Fibroblast of lung (primary cell): ENCODE results near the gene GPR108. TPM values are rescaled to one million over a fixed set of nuclear protein-coding genes. Genes with fewer than 3 reads are reported as not detected.

Experiments used
- DNase-seq, 2 donors: peaks; one replicate each; pipeline versions ENCODE4 v3.0.0 to v3.0.0-alpha.2; 2010; ENCODE audit warnings: low read depth in 2 of 2
- H2AFZ ChIP-seq: 2 replicates; pipeline ENCODE4 v1.5.1; 2012; ENCODE audit warnings: low read length, control low read depth, inconsistent platforms
- H3K27ac ChIP-seq: 2 replicates; pipeline ENCODE4 v1.5.1; 2011; ENCODE audit warnings: low read length, control low read depth; ENCODE audit not compliant: insufficient read depth
- H3K27me3 ChIP-seq: 2 replicates; pipeline ENCODE4 v1.5.1; 2011; ENCODE audit warnings: mild to moderate bottlenecking, low read length; ENCODE audit not compliant: control insufficient read depth, insufficient read depth
- H3K36me3 ChIP-seq: 2 replicates; pipeline ENCODE4 v1.5.1; 2011; ENCODE audit warnings: low read length; ENCODE audit not compliant: control insufficient read depth, insufficient read depth
- H3K4me1 ChIP-seq: 2 replicates; pipeline ENCODE4 v1.5.1; 2011; ENCODE audit warnings: low read length; ENCODE audit not compliant: control insufficient read depth, insufficient read depth; ENCODE audit errors: extremely low read depth
- H3K4me2 ChIP-seq: 2 replicates; pipeline ENCODE4 v1.5.1; 2011; ENCODE audit warnings: low read length, control low read depth; ENCODE audit not compliant: insufficient read depth; ENCODE audit errors: extremely low read depth
- H3K4me3 ChIP-seq, 4 experiments: fragments of 200-600 bp in 1 of 4; sonication (generic) in 1 of 4; replicated peaks in 1 of 4; 2 replicates each; pipeline ENCODE4 v1.5.1; 2011 to 2016; ENCODE audit warnings: low read length in 4 of 4, low read depth in 3 of 4, mild to moderate bottlenecking in 3 of 4, control low read depth in 2 of 4, inconsistent platforms in 1 of 4, mixed read lengths in 1 of 4; ENCODE audit not compliant: insufficient read depth in 1 of 4; ENCODE audit errors: control extremely low read depth in 1 of 4
- H3K79me2 ChIP-seq: 2 replicates; pipeline ENCODE4 v1.5.1; 2012; ENCODE audit warnings: mild to moderate bottlenecking, low read length, inconsistent platforms; ENCODE audit not compliant: control insufficient read depth, insufficient read depth
- H3K9ac ChIP-seq: 2 replicates; pipeline ENCODE4 v1.5.1; 2011; ENCODE audit warnings: mild to moderate bottlenecking, low read length, control low read depth; ENCODE audit not compliant: insufficient read depth
- H3K9me3 ChIP-seq: 2 replicates; pipeline ENCODE4 v1.5.1; 2012; ENCODE audit warnings: low read depth, low read length; ENCODE audit not compliant: control insufficient read depth, insufficient read depth
- H4K20me1 ChIP-seq: 2 replicates; pipeline ENCODE4 v1.5.1; 2011; ENCODE audit warnings: low read length; ENCODE audit not compliant: control insufficient read depth, insufficient read depth; ENCODE audit errors: extremely low read depth
- CTCF ChIP-seq, 2 donors: IDR thresholded peaks in 1 of 2; conservative IDR thresholded peaks in 1 of 2; 1 replicate in 1 of 2; 2 replicates in 1 of 2; pipeline ENCODE4 v1.5.1; 2011 to 2012; ENCODE audit warnings: low read length in 2 of 2, control low read depth in 1 of 2, inconsistent platforms in 1 of 2, low read depth in 1 of 2, mild to moderate bottlenecking in 1 of 2
- EZH2 ChIP-seq: IDR thresholded peaks from 2 replicates; pipeline ENCODE4 v1.5.1; 2012; ENCODE audit warnings: low read length, control low read depth, mild to moderate bottlenecking; ENCODE audit errors: missing control alignments
- polyA plus RNA-seq, 2 donors: library from polyadenylated mRNA; depleted of rRNA in 1 of 2; stranded (reverse) in 1 of 2; unstranded in 1 of 2; fragments of >200 nt; gene quantifications; 2 replicates each; pipeline ENCODE4 v1.2.1, GENCODE V29; 2011 to 2012; ENCODE audit warnings: missing spikeins in 1 of 2
- total RNA-seq: library from RNA; depleted of rRNA; stranded (reverse); fragments of >200 nt; gene quantifications from 2 replicates; pipeline ENCODE4 v1.2.1, GENCODE V29; 2014

GPR108 gene
- total and polyA plus RNA-seq, 2 donors (not counting 1 experiment from before 2014, with no cell fraction given): 28.4 to 57.0 TPM

GRCh38 chr19:6774821-6775707 lies 37.7 kb upstream of the GPR108 start:
- Histone ChIP-seq H3K4me2 (no peak overlapping the region), H3K9ac (no peak overlapping the region), H2AFZ (no peak overlapping the region), H3K27ac (no peak overlapping the region), H3K4me3 (no peak overlapping the region), H4K20me1 (no peaks in the 10 kb centered on the region), H3K4me1 (no peaks in the 10 kb centered on the region), H3K9me3 (no peaks in the 10 kb centered on the region), H3K27me3 (no peaks in the 10 kb centered on the region), H3K79me2 (no peaks in the 10 kb centered on the region), H3K36me3 (no peaks in the 10 kb centered on the region)
- peak in 1 of 2 donors; percentile 25 for DNase-seq
- TF ChIP-seq CTCF (conservative IDR thresholded peaks at IDR 0.05 in 1 of 2, IDR thresholded peaks at IDR 0.05 in 1 of 2; ENCODE audit: low read depth in 1 of 2, low read length in 2 of 2) (no peak), EZH2 (no peak)

GRCh38 chr19:6773323-6773931 lies 36.0 kb upstream of the GPR108 start:
- Histone ChIP-seq H3K4me3 (no peak overlapping the region), H3K36me3 (no peaks in the 10 kb centered on the region), H3K9me3 (no peaks in the 10 kb centered on the region), H2AFZ (no peak overlapping the region), H3K4me2 (no peak overlapping the region), H3K4me1 (no peaks in the 10 kb centered on the region), H3K27ac (no peak overlapping the region), H3K27me3 (no peaks in the 10 kb centered on the region), H3K9ac (no peak overlapping the region), H4K20me1 (no peaks in the 10 kb centered on the region), H3K79me2 (no peaks in the 10 kb centered on the region)
- TF ChIP-seq CTCF (conservative IDR thresholded peaks at IDR 0.05 in 1 of 2, IDR thresholded peaks at IDR 0.05 in 1 of 2; ENCODE audit: low read depth in 1 of 2, low read length in 2 of 2): no peak
- TF ChIP-seq EZH2: no peak
- DNase-seq: no peak

- H3K79me2 ChIP-seq: no peaks in the 10 kb centered on the region
- H3K4me1 ChIP-seq: no peaks in the 10 kb centered on the region
- no peak for DNase-seq
- no peak overlapping the region for H3K27ac ChIP-seq
- no peaks in the 10 kb centered on the region for H3K27me3 ChIP-seq
- H3K4me2 ChIP-seq: no peak overlapping the region
- H3K4me3 ChIP-seq: no peak overlapping the region
- TF ChIP-seq CTCF (conservative IDR thresholded peaks at IDR 0.05 in 1 of 2, IDR thresholded peaks at IDR 0.05 in 1 of 2; ENCODE audit: low read depth in 1 of 2, low read length in 2 of 2): no peak
- no peak for TF ChIP-seq EZH2
- no peaks in the 10 kb centered on the region for H3K36me3 ChIP-seq
- no peak overlapping the region for H3K9ac ChIP-seq
- no peak overlapping the region for H2AFZ ChIP-seq
- H4K20me1 ChIP-seq: no peaks in the 10 kb centered on the region
- no peaks in the 10 kb centered on the region for H3K9me3 ChIP-seq
These were observed 35.5 kb upstream of the GPR108 start for GRCh38 chr19:6772866-6773322.
